ENCODE measurements around the gene GNL1.
A peak's percentile ranks its signal among the peaks of the same experiment; 100 is the strongest.
"Not testable (repeated sequence)": the region's sequence is repeated elsewhere in the genome, so short reads cannot be mapped to it uniquely, and the experiment has no call there.

Gene GNL1

GRCh38 chr6:30554962-30555815 is 1.1 kb downstream of the GNL1 start:
- H3K9me3 Mint-ChIP-seq: no peaks in the 10 kb centered on the region
- H3K36me3 Mint-ChIP-seq: peaks cover 19% of the 10 kb centered on the region
- H3K27ac Mint-ChIP-seq: peak overlapping the region; percentile 100
- H3K4me1 Mint-ChIP-seq: peaks cover 48% of the 10 kb centered on the region
- H3K27me3 Mint-ChIP-seq: no peaks in the 10 kb centered on the region
- H3K4me3 Mint-ChIP-seq: peak overlapping the region; percentile 100

- no peaks in the 10 kb centered on the region for H3K9me3 Mint-ChIP-seq
- peak overlapping the region; percentile 100 for H3K4me3 Mint-ChIP-seq
- H3K4me1 Mint-ChIP-seq: peaks cover 41% of the 10 kb centered on the region
- no peak overlapping the region for H3K27ac Mint-ChIP-seq
- peaks cover 19% of the 10 kb centered on the region for H3K36me3 Mint-ChIP-seq
- H3K27me3 Mint-ChIP-seq: no peaks in the 10 kb centered on the region
Observed at GRCh38 chr6:30554404-30554803, 1.9 kb downstream of the GNL1 start.

DNA sequence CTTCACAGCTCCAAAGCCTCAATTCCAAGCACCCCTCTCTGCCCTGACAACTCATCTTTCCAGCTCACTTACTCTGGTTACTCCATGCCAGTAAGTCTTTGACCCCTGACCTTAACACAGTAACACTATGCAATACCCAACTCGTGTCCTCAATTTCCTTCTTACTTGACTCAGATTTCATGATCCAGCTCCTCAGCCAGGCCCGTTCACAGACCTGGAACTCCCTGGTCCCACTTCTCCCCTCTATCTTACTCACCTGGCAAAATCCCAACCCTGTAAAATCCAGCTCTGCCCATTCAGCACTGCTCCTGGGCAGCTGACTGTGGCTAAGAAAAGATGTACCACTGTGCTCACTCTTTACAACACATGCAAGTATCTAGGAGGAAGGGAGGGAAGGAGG is 7.9 kb downstream of the GNL1 start:
- peaks cover 20% of the 10 kb centered on the region for H3K36me3 Mint-ChIP-seq
- no peaks in the 10 kb centered on the region for H3K27me3 Mint-ChIP-seq
- no peaks in the 10 kb centered on the region for H3K9me3 Mint-ChIP-seq
- no peak overlapping the region for H3K4me3 Mint-ChIP-seq
- H3K27ac Mint-ChIP-seq: peak overlapping the region; percentile 51
- H3K4me1 Mint-ChIP-seq: peaks cover 20% of the 10 kb centered on the region

- Mint-ChIP-seq H3K36me3 (peaks cover 19% of the 10 kb centered on the region), H3K4me3 (no peak overlapping the region), H3K27ac (no peak overlapping the region), H3K27me3 (no peaks in the 10 kb centered on the region), H3K4me1 (peaks cover 29% of the 10 kb centered on the region), H3K9me3 (no peaks in the 10 kb centered on the region)
Observed at GRCh38 chr6:30547454-30547853, 8.8 kb downstream of the GNL1 start.

DNA sequence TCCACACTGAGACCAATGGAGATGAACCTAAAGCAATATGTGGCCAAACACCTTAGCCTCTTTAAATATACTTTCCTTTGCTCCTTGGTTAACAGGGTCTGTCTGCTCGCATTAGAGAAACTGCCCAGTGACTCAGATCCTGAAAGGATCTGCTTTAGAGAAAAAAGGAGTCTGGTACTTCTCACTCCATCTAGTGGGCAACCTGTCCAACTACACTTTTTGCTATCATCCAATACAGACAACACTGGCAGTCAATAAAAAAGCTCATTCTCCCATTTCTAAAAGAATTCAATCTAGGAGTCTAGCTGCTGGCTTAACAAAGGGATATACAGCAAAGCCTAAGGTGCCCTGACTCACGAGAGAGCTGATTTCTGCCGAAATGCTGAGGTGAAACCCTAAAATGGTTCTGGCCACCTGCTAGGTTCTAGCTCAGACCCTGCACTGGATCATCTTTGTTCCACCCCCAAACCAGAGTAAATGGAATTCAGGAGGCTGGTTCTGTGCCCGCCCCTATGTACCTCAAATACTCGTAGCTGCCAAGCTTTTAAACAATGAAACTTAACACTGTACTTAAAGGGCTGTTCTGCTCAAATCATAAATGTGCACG is 11.5 kb downstream of the GNL1 start:
- Mint-ChIP-seq H3K9me3 (no peaks in the 10 kb centered on the region), H3K4me3 (peak overlapping the region; percentile 65), H3K27ac (peak overlapping the region; percentile 68), H3K36me3 (peaks cover 5% of the 10 kb centered on the region), H3K27me3 (no peaks in the 10 kb centered on the region), H3K4me1 (peaks cover 38% of the 10 kb centered on the region)

GRCh38 chr6:30543821-30544220 is 12.5 kb downstream of the GNL1 start:
- Mint-ChIP-seq H3K4me3 (peak overlapping the region; percentile 65), H3K36me3 (peaks cover 3% of the 10 kb centered on the region), H3K27ac (peak overlapping the region; percentile 68), H3K4me1 (peaks cover 38% of the 10 kb centered on the region), H3K27me3 (no peaks in the 10 kb centered on the region), H3K9me3 (no peaks in the 10 kb centered on the region)

DNA sequence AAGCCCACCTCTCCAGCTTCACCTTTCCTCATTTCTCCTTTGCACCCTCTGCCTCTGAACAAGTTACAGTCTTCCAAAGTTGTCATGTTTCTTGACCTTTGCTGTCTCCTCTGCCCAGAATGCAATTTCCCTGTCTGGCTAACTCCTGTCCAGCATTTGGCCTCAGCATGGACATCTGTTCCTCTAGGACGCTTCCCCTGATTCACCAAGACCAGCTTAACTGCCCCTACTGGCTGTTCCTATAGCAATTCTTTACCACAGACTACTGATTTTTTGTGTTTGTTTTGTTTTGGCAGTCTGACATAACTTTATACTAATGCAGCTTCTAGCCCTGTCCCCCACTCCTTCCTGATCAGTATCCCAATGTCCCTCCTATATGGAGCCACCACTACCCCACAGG is 13.4 kb downstream of the GNL1 start:
- Mint-ChIP-seq H3K9me3 (no peaks in the 10 kb centered on the region), H3K27me3 (no peaks in the 10 kb centered on the region), H3K4me3 (peak overlapping the region; percentile 88), H3K36me3 (no peaks in the 10 kb centered on the region), H3K27ac (peak overlapping the region; percentile 77), H3K4me1 (peaks cover 41% of the 10 kb centered on the region)

DNA sequence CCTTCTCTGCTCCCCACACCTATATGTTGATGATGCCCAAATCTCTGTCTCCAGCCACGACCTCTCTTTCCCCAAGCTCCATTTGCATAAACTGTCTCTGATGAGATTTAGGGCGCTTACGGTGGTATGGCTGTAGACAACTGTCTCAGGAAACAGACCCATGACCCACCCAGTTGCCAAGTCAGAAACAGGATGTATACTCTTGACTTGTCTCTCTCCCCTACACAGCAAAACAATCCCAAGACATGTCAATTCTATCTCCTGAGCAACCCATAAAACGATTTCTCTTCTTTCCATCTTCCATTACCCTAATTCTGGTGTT is 13.9 kb downstream of the GNL1 start:
- H3K27me3 Mint-ChIP-seq: no peaks in the 10 kb centered on the region
- H3K4me1 Mint-ChIP-seq: peaks cover 45% of the 10 kb centered on the region
- no peaks in the 10 kb centered on the region for H3K36me3 Mint-ChIP-seq
- no peaks in the 10 kb centered on the region for H3K9me3 Mint-ChIP-seq
- peak overlapping the region; percentile 77 for H3K27ac Mint-ChIP-seq
- peak overlapping the region; percentile 88 for H3K4me3 Mint-ChIP-seq

GRCh38 chr6:30541515-30542403 is 14.5 kb downstream of the GNL1 start:
- Mint-ChIP-seq H3K9me3 (no peaks in the 10 kb centered on the region), H3K36me3 (no peaks in the 10 kb centered on the region), H3K4me3 (peak overlapping the region; percentile 88), H3K4me1 (peaks cover 45% of the 10 kb centered on the region), H3K27ac (peak overlapping the region; percentile 77), H3K27me3 (no peaks in the 10 kb centered on the region)

GRCh38 chr6:30537931-30538330 is 18.4 kb downstream of the GNL1 start:
- Mint-ChIP-seq H3K27me3 (no peaks in the 10 kb centered on the region), H3K4me3 (no peak overlapping the region), H3K36me3 (no peaks in the 10 kb centered on the region), H3K9me3 (no peaks in the 10 kb centered on the region), H3K27ac (peak overlapping the region; percentile 65), H3K4me1 (peaks cover 32% of the 10 kb centered on the region)

- Mint-ChIP-seq H3K36me3 (peaks cover 3% of the 10 kb centered on the region), H3K4me1 (peaks cover 47% of the 10 kb centered on the region), H3K4me3 (no peak overlapping the region), H3K27me3 (no peaks in the 10 kb centered on the region), H3K27ac (peak overlapping the region; percentile 74), H3K9me3 (no peaks in the 10 kb centered on the region)
Observed at GRCh38 chr6:30533460-30534294, 22.6 kb downstream of the GNL1 start.

- Mint-ChIP-seq H3K4me3 (peak overlapping the region; percentile 57), H3K36me3 (peaks cover 8% of the 10 kb centered on the region), H3K4me1 (peaks cover 70% of the 10 kb centered on the region), H3K9me3 (no peaks in the 10 kb centered on the region), H3K27ac (peak overlapping the region; percentile 97), H3K27me3 (no peaks in the 10 kb centered on the region)
Observed at GRCh38 chr6:30530014-30530413, 26.3 kb downstream of the GNL1 start.

- H3K4me1 Mint-ChIP-seq: peaks cover 76% of the 10 kb centered on the region
- H3K27ac Mint-ChIP-seq: peak overlapping the region; percentile 97
- not testable (repeated sequence) for H3K9me3 Mint-ChIP-seq, H3K27me3 Mint-ChIP-seq, H3K36me3 Mint-ChIP-seq
- H3K4me3 Mint-ChIP-seq: peak overlapping the region; percentile 57
Observed at GRCh38 chr6:30529349-30529875, 26.9 kb downstream of the GNL1 start.

DNA sequence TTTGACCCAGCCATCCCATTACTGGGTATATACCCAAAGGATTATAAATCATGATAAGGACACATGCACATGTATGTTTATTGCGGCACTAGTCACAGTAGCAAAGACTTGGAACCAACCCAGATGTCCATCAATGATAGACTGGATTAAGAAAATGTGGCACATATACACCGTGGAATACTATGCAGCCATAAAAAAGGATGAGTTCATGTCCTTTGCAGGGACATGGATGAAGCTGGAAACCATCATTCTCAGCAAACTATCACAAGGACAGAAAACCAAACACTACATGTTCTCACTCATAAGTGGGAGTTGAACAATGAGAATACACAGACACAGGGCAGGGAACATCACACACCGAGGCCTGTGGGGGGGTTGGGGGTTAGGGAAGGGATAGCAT is 29.8 kb downstream of the GNL1 start:
- H3K4me1 Mint-ChIP-seq: peaks cover 82% of the 10 kb centered on the region
- not testable (repeated sequence) for H3K9me3 Mint-ChIP-seq, H3K27me3 Mint-ChIP-seq
- H3K4me3 Mint-ChIP-seq: peak overlapping the region; percentile 42
- H3K36me3 Mint-ChIP-seq: peaks cover 23% of the 10 kb centered on the region
- H3K27ac Mint-ChIP-seq: peak overlapping the region; percentile 56

DNA sequence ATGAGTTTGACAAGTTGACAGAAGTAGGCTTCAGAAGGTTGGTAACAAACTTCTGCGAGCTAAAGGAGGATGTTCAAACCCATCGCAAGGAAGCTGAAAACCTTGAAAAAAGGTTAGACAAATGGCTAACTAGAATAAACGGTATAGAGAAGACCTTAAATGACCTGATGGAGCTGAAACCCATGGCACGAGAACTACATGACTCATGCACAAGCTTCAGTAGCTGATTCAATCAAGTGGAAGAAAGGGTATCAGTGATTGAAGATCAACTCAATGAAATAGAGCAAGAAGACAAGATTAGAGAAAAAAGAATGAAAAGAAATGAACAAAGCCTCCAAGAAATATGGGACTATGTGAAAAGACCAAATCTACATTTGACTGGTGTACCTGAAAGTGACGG is 34.3 kb downstream of the GNL1 start:
- H3K36me3 Mint-ChIP-seq: peaks cover 30% of the 10 kb centered on the region
- peak overlapping the region; percentile 34 for H3K4me3 Mint-ChIP-seq
- peaks cover 77% of the 10 kb centered on the region for H3K4me1 Mint-ChIP-seq
- H3K27ac Mint-ChIP-seq: peak overlapping the region; percentile 82
- not testable (repeated sequence) for H3K9me3 Mint-ChIP-seq, H3K27me3 Mint-ChIP-seq

Measured in activated naive CD4-positive, alpha-beta T cell treated with anti-CD3 and anti-CD28 coated beads, Interleukin-2, amount 50 U/mL, for 24 hours (primary cell).